ENCODE data around the gene TIAM2. TPM values are rescaled to one million over a fixed set of nuclear protein-coding genes. Genes with fewer than 3 reads are reported as not detected.

Gene TIAM2
- total and polyA plus RNA-seq, 2 donors (not counting 3 experiments of a cell fraction or from before 2014, with no cell fraction given) = 9.6 to 18.5 TPM

GRCh38 chr6:155050311-155050710 lies 55.2 kb downstream of the TIAM2 start:
- H3K4me1 ChIP-seq (ENCODE audit: control insufficient read depth, extremely low read depth, insufficient read depth, low read length) = peaks cover 12% of the 10 kb centered on the region
- dilution Hi-C loops (cut with MboI; ENCODE audit: extremely low pct_ligation_motif_present, low sequenced_read_pairs) (no loop called here), intact Hi-C loops (cut with micrococcal nuclease) (no loop called here)
- BruUV-seq (replicated peaks) = no TSS peak
- H3K4me3 ChIP-seq (replicated peaks in 1 of 3; ENCODE audit: insufficient read depth in 1 of 3, low read depth in 1 of 3, low read length in 3 of 3) = no peak overlapping the region
- no peak overlapping the region for H2AFZ ChIP-seq (ENCODE audit: low read depth, low read length)
- H3K9me3 ChIP-seq (replicated peaks; ENCODE audit: control insufficient read depth, insufficient read depth, low read length) = no peaks in the 10 kb centered on the region
- no peak overlapping the region for H3K27ac ChIP-seq (ENCODE audit: insufficient read depth, low read depth, low read length)
- TF ChIP-seq POLR2AphosphoS5 (IDR thresholded peaks at IDR 0.05; ENCODE audit: insufficient read depth, low read depth, low read length) (no peak), EZH2 (IDR thresholded peaks at IDR 0.05; ENCODE audit: borderline replicate concordance, low read depth, low read length, severe bottlenecking) (no peak), CTCF (IDR thresholded peaks at IDR 0.05; ENCODE audit: extremely low read depth in 1 of 2, insufficient read depth in 1 of 2, low read depth in 1 of 2, low read length in 2 of 2) (no peak), GATA2 (IDR thresholded peaks at IDR 0.05; ENCODE audit: insufficient read depth, insufficient read length, low read depth, low read length) (no peak), MAX (IDR thresholded peaks at IDR 0.05; ENCODE audit: insufficient read depth, insufficient read length) (no peak), POLR2A (IDR thresholded peaks at IDR 0.05; ENCODE audit: low read depth, low read length) (no peak), FOS (IDR thresholded peaks at IDR 0.05; ENCODE audit: borderline replicate concordance, insufficient read depth, low read length) (no peak), MYC (IDR thresholded peaks at IDR 0.05; ENCODE audit: low read depth, low read length) (no peak), JUN (IDR thresholded peaks at IDR 0.05; ENCODE audit: borderline replicate concordance, insufficient read depth, insufficient read length, low read depth) (no peak)
- no peak overlapping the region for H3K4me2 ChIP-seq (ENCODE audit: insufficient read depth, low read length)
- H3K9ac ChIP-seq (replicated peaks; ENCODE audit: extremely low read depth, insufficient read depth, low read length) = no peak overlapping the region
- FAIRE-seq = no peak
- no peaks in the 10 kb centered on the region for H3K36me3 ChIP-seq (ENCODE audit: control insufficient read depth in 2 of 2, extremely low read depth in 1 of 2, insufficient read depth in 2 of 2, low read length in 2 of 2)
- H4K20me1 ChIP-seq (replicated peaks; ENCODE audit: control insufficient read depth, extremely low read depth, insufficient read depth, low read length) = no peaks in the 10 kb centered on the region
- POLR2A ChIA-PET = no interaction called here
- no peaks in the 10 kb centered on the region for H3K27me3 ChIP-seq (ENCODE audit: control insufficient read depth in 2 of 2, insufficient read depth in 2 of 2, low read length in 2 of 2)
- H3K79me2 ChIP-seq (ENCODE audit: control insufficient read depth, insufficient read depth, low read length) = no peaks in the 10 kb centered on the region
- no peak for DNase-seq (ENCODE audit: low read depth, low spot score)
- H3K9me1 ChIP-seq (replicated peaks; ENCODE audit: control insufficient read depth, extremely low read depth, insufficient read depth, low read length) = no peaks in the 10 kb centered on the region
- CTCF ChIA-PET = interaction anchor here (0.8 to 1.4 kb wide), 3 partner anchors 9 to 182 kb away, joined by 3 to 4 read pairs (median 3); no protein-coding TSS in a partner anchor

All from endothelial cell of umbilical vein (primary cell).